K562 (cell line): Measurements from ENCODE around the gene USP5. TPM values are rescaled to one million over a fixed set of nuclear protein-coding genes. Genes with fewer than 3 reads are reported as not detected.

Experiments used
- AFF1 ChIP-seq, 2 experiments: fragments of 450-650 bp; IDR thresholded peaks; 2 replicates each; pipeline ENCODE4 v1.6.1; 2018; ENCODE audit warnings: mild to moderate bottlenecking in 2 of 2, low read depth in 1 of 2; ENCODE audit not compliant: partially characterized antibody in 2 of 2
- C11orf30 ChIP-seq: fragments of 450-650 bp; IDR thresholded peaks from 2 replicates; pipeline ENCODE4 v1.6.1; 2016; ENCODE audit warnings: low read depth, mild to moderate bottlenecking
- CHD2 ChIP-seq: IDR thresholded peaks from 2 replicates; pipeline ENCODE4 v1.6.1; 2011; ENCODE audit warnings: low read depth, low read length
- LCOR ChIP-seq: sonication (generic); formaldehyde crosslinking; IDR thresholded peaks from 2 replicates; pipeline ENCODE4 v1.8.0; 2022; ENCODE audit warnings: mild to moderate bottlenecking, missing genetic modification reagents
- SMAD1 ChIP-seq: fragments of 150-350 bp; IDR thresholded peaks from 2 replicates; pipeline ENCODE4 v1.6.1; 2014; ENCODE audit warnings: low read length, low read depth; ENCODE audit not compliant: partially characterized antibody
- TBP ChIP-seq: optimal IDR thresholded peaks from 2 replicates; pipeline ENCODE3; 2011; ENCODE audit warnings: low read depth, low read length, improper control_type of control experiment
- TFAP4 ChIP-seq: sonication (generic); formaldehyde crosslinking; IDR thresholded peaks from 2 replicates; pipeline ENCODE4 v1.8.0; 2022; ENCODE audit warnings: missing genetic modification reagents, mild to moderate bottlenecking, moderate library complexity, borderline replicate concordance
- YY1 ChIP-seq, 3 experiments: IDR thresholded peaks; 2 replicates each; pipeline ENCODE4 v1.6.1; 2011; ENCODE audit warnings: low read length in 2 of 3, mild to moderate bottlenecking in 2 of 3, moderate library complexity in 2 of 3, borderline replicate concordance in 1 of 3, control low read depth in 1 of 3, low read depth in 1 of 3; ENCODE audit not compliant: insufficient read depth in 3 of 3, insufficient replicate concordance in 2 of 3, control insufficient read depth in 1 of 3, insufficient read length in 1 of 3; ENCODE audit errors: extremely low read depth in 1 of 3
- ZEB2 ChIP-seq: fragments of 450-650 bp; IDR thresholded peaks from 2 replicates; pipeline ENCODE4 v1.6.1; 2016
- ZNF449 ChIP-seq: fragments of 250-450 bp; sonication (Bioruptor Pico); IDR thresholded peaks from 2 replicates; pipeline ENCODE4 v1.8.0; 2022; ENCODE audit warnings: moderate library complexity, mild to moderate bottlenecking, inconsistent platforms
- ZNF512 ChIP-seq: IDR thresholded peaks from 2 replicates; pipeline ENCODE4 v1.6.1; 2016; ENCODE audit warnings: missing genetic modification characterization, missing compliant biosample characterization
- ZNF561 ChIP-seq: fragments of 450-650 bp; formaldehyde crosslinking; conservative IDR thresholded peaks from 2 replicates; pipeline ENCODE4 v1.4.0; 2020; ENCODE audit warnings: mild to moderate bottlenecking, moderate library complexity
- polyA plus RNA-seq, 8 experiments: library from polyadenylated mRNA; depleted of rRNA in 4 of 8; stranded (reverse) in 5 of 8; unstranded in 3 of 8; fragments of >200 nt; fragmentation: Nextera tagmentation in 2 of 8; fragmentation: Illumina TruSeq in 1 of 8; extraction: Ambion mirVana in 2 of 8; extraction: Trizol in 1 of 8; gene quantifications; 2 replicates each; pipeline versions ENCODE4 v1.2.1 to v1.2.3, GENCODE V29; 2011 to 2014; ENCODE audit warnings: inconsistent platforms in 1 of 8, missing spikeins in 1 of 8
- total RNA-seq, 7 experiments: library from RNA; depleted of rRNA in 6 of 7; stranded (reverse); fragments of >200 nt in 6 of 7; fragmentation: Illumina TruSeq in 2 of 7; extraction: Trizol in 2 of 7; gene quantifications; 2 replicates each; pipeline versions ENCODE4 v1.2.1 to v1.2.3, GENCODE V29; 2011 to 2021; ENCODE audit warnings: low replicate concordance in 1 of 7

The USP5 gene
- total and polyA plus RNA-seq, 9 of the 15 experiments (the other 6 are each of a cell fraction or from before 2014, with no cell fraction given), result 1.4 to 107 (median 48.6) TPM

GRCh38 chr12:6851153-6851920 is 613 bp upstream of the USP5 start, which contains the start of gene CDCA3 (continued):
- TF ChIP-seq TFAP4 (peak; percentile 57; the same call in 1 of the 2 replicates), ZNF561 (CRISPR knock-in tag) (no peak), CHD2 (peak; percentile 81), LCOR (CRISPR knock-in tag) (peak; percentile 20; the same call in 1 of the 2 replicates), C11orf30 (peak; percentile 53; the same call in 1 of the 2 replicates), SMAD1 (peak; percentile 46), YY1 (IDR thresholded peaks at IDR 0.05; ENCODE audit: borderline replicate concordance in 1 of 3, control insufficient read depth in 1 of 3, extremely low read depth in 1 of 3, insufficient read depth in 3 of 3, insufficient read length in 1 of 3, insufficient replicate concordance in 2 of 3, low read depth in 1 of 3, low read length in 2 of 3) (peak in 1 of 3 experiments; percentile 4), ZNF512 (tag) (no peak), AFF1 (IDR thresholded peaks at IDR 0.05; ENCODE audit: low read depth in 1 of 2, partially characterized antibody in 2 of 2) (peak in 1 of 2 experiments; percentile 9), ZEB2 (no peak), ZNF449 (CRISPR knock-in tag) (no peak), TBP (peak; percentile 75)
- TF ChIP-seq, all 486 proteins: peak for 74
